ENCODE results near the gene GPR158.
"Not testable (repeated sequence)": the region's sequence is repeated elsewhere in the genome, so short reads cannot be mapped to it uniquely, and the experiment has no call there.

The GPR158 gene

GRCh38 chr10:25357269-25357668 is 182.5 kb downstream of the GPR158 start:
- CTCF ChIA-PET = no interaction called here
- 87% methylated on average over 3 of the region's 3 CpGs for WGBS (ENCODE audit: insufficient coverage)

GRCh38 chr10:25382029-25382810 is 207.4 kb downstream of the GPR158 start:
- no peaks in the 10 kb centered on the region for H3K27me3 ChIP-seq (replicated peaks in 2 of 5; ENCODE audit: control insufficient read depth in 4 of 5, insufficient read depth in 5 of 5, low read length in 4 of 5)
- ChIA-PET POLR2A (no interaction called here), CTCF (no interaction called here)
- no peak overlapping the region for H3K4me3 ChIP-seq (ENCODE audit: control insufficient read depth in 1 of 7, extremely low read depth in 1 of 7, insufficient read depth in 4 of 7, low read depth in 2 of 7, low read length in 6 of 7)
- peaks cover 0 to 3% (median 0%) of the 10 kb centered on the region in 5 experiments for H3K9me3 ChIP-seq (ENCODE audit: control extremely low read depth in 1 of 5, control insufficient read depth in 4 of 5, insufficient read depth in 2 of 5, low read depth in 1 of 5, low read length in 4 of 5)
- no peak for DNase-seq
- no peaks in the 10 kb centered on the region for H3K4me1 ChIP-seq (ENCODE audit: control extremely low read depth in 1 of 4, control insufficient read depth in 4 of 4, insufficient read depth in 4 of 4, low read length in 3 of 4)
- no peaks in the 10 kb centered on the region for H3K36me3 ChIP-seq (ENCODE audit: control insufficient read depth in 4 of 4, insufficient read depth in 4 of 4, low read length in 3 of 4)
- 42% methylated on average over 4 of the region's 7 CpGs for WGBS (ENCODE audit: insufficient coverage)
- H3K27ac ChIP-seq (ENCODE audit: insufficient read depth in 1 of 2, low read depth in 1 of 2, low read length in 2 of 2, poor library complexity in 1 of 2, severe bottlenecking in 2 of 2) = no peak overlapping the region

More at GRCh38 chr10:25357269-25357668, 182.5 kb downstream of the GPR158 start:
- POLR2A ChIA-PET = no interaction called here
- Histone ChIP-seq H3K27ac (ENCODE audit: insufficient read depth in 1 of 2, low read depth in 1 of 2, low read length in 2 of 2, poor library complexity in 1 of 2, severe bottlenecking in 2 of 2) (no peak overlapping the region), H3K27me3 (replicated peaks in 2 of 5; ENCODE audit: control insufficient read depth in 4 of 5, insufficient read depth in 5 of 5, low read length in 4 of 5) (no peaks in the 10 kb centered on the region), H3K4me1 (ENCODE audit: control extremely low read depth in 1 of 4, control insufficient read depth in 4 of 4, insufficient read depth in 4 of 4, low read length in 3 of 4) (no peaks in the 10 kb centered on the region), H3K36me3 (ENCODE audit: control insufficient read depth in 4 of 4, insufficient read depth in 4 of 4, low read length in 3 of 4) (no peaks in the 10 kb centered on the region), H3K9me3 (ENCODE audit: control extremely low read depth in 1 of 5, control insufficient read depth in 4 of 5, insufficient read depth in 2 of 5, low read depth in 1 of 5, low read length in 4 of 5) (peaks cover 0 to 14% (median 0%) of the 10 kb centered on the region in 5 experiments), H3K4me3 (ENCODE audit: control insufficient read depth in 1 of 7, extremely low read depth in 1 of 7, insufficient read depth in 4 of 7, low read depth in 2 of 7, low read length in 6 of 7) (no peak overlapping the region)
- no peak for DNase-seq

GRCh38 chr10:25382901-25383300 is 208.1 kb downstream of the GPR158 start:
- H3K36me3 ChIP-seq (ENCODE audit: control insufficient read depth in 4 of 4, insufficient read depth in 4 of 4, low read length in 3 of 4); DNase-seq; H3K9me3 ChIP-seq (ENCODE audit: control extremely low read depth in 1 of 5, control insufficient read depth in 4 of 5, insufficient read depth in 2 of 5, low read depth in 1 of 5, low read length in 4 of 5); CTCF ChIA-PET; H3K4me1 ChIP-seq (ENCODE audit: control extremely low read depth in 1 of 4, control insufficient read depth in 4 of 4, insufficient read depth in 4 of 4, low read length in 3 of 4); H3K27ac ChIP-seq (ENCODE audit: insufficient read depth in 1 of 2, low read depth in 1 of 2, low read length in 2 of 2, poor library complexity in 1 of 2, severe bottlenecking in 2 of 2); H3K27me3 ChIP-seq (replicated peaks in 2 of 5; ENCODE audit: control insufficient read depth in 4 of 5, insufficient read depth in 5 of 5, low read length in 4 of 5); POLR2A ChIA-PET; H3K4me3 ChIP-seq (ENCODE audit: control insufficient read depth in 1 of 7, extremely low read depth in 1 of 7, insufficient read depth in 4 of 7, low read depth in 2 of 7, low read length in 6 of 7): not testable (repeated sequence)
- 100% methylated on average over 1 of the region's 8 CpGs for WGBS (ENCODE audit: insufficient coverage)

- Histone ChIP-seq H3K27me3 (replicated peaks in 2 of 5; ENCODE audit: control insufficient read depth in 4 of 5, insufficient read depth in 5 of 5, low read length in 4 of 5) (no peaks in the 10 kb centered on the region), H3K4me3 (ENCODE audit: control insufficient read depth in 1 of 7, extremely low read depth in 1 of 7, insufficient read depth in 4 of 7, low read depth in 2 of 7, low read length in 6 of 7) (no peak overlapping the region), H3K4me1 (ENCODE audit: control extremely low read depth in 1 of 4, control insufficient read depth in 4 of 4, insufficient read depth in 4 of 4, low read length in 3 of 4) (no peaks in the 10 kb centered on the region), H3K27ac (ENCODE audit: insufficient read depth in 1 of 2, low read depth in 1 of 2, low read length in 2 of 2, poor library complexity in 1 of 2, severe bottlenecking in 2 of 2) (no peak overlapping the region), H3K9me3 (ENCODE audit: control extremely low read depth in 1 of 5, control insufficient read depth in 4 of 5, insufficient read depth in 2 of 5, low read depth in 1 of 5, low read length in 4 of 5) (peaks cover 3 to 4% (median 4%) of the 10 kb centered on the region in 5 experiments), H3K36me3 (ENCODE audit: control insufficient read depth in 4 of 4, insufficient read depth in 4 of 4, low read length in 3 of 4) (no peaks in the 10 kb centered on the region)
- CTCF ChIA-PET = no interaction called here
- POLR2A ChIA-PET = no interaction called here
- no peak for DNase-seq
Measured at GRCh38 chr10:25383686-25384085, 208.9 kb downstream of the GPR158 start.

- Histone ChIP-seq H3K27ac (ENCODE audit: insufficient read depth in 1 of 2, low read depth in 1 of 2, low read length in 2 of 2, poor library complexity in 1 of 2, severe bottlenecking in 2 of 2) (no peak overlapping the region), H3K9me3 (ENCODE audit: control extremely low read depth in 1 of 5, control insufficient read depth in 4 of 5, insufficient read depth in 2 of 5, low read depth in 1 of 5, low read length in 4 of 5) (peaks cover 3 to 12% (median 4%) of the 10 kb centered on the region in 5 experiments), H3K36me3 (ENCODE audit: control insufficient read depth in 4 of 4, insufficient read depth in 4 of 4, low read length in 3 of 4) (no peaks in the 10 kb centered on the region), H3K4me3 (ENCODE audit: control insufficient read depth in 1 of 7, extremely low read depth in 1 of 7, insufficient read depth in 4 of 7, low read depth in 2 of 7, low read length in 6 of 7) (no peak overlapping the region), H3K4me1 (ENCODE audit: control extremely low read depth in 1 of 4, control insufficient read depth in 4 of 4, insufficient read depth in 4 of 4, low read length in 3 of 4) (no peaks in the 10 kb centered on the region), H3K27me3 (replicated peaks in 2 of 5; ENCODE audit: control insufficient read depth in 4 of 5, insufficient read depth in 5 of 5, low read length in 4 of 5) (no peaks in the 10 kb centered on the region)
- no peak for DNase-seq
- WGBS (ENCODE audit: insufficient coverage) = no CpG with 5 or more reads among the region's 3 CpGs
- POLR2A ChIA-PET = no interaction called here
- CTCF ChIA-PET = no interaction called here
Measured at GRCh38 chr10:25384618-25385017, 209.8 kb downstream of the GPR158 start.

- Histone ChIP-seq H3K4me1 (ENCODE audit: control extremely low read depth in 1 of 4, control insufficient read depth in 4 of 4, insufficient read depth in 4 of 4, low read length in 3 of 4) (no peaks in the 10 kb centered on the region), H3K4me3 (ENCODE audit: control insufficient read depth in 1 of 7, extremely low read depth in 1 of 7, insufficient read depth in 4 of 7, low read depth in 2 of 7, low read length in 6 of 7) (no peak overlapping the region), H3K9me3 (ENCODE audit: control extremely low read depth in 1 of 5, control insufficient read depth in 4 of 5, insufficient read depth in 2 of 5, low read depth in 1 of 5, low read length in 4 of 5) (peaks cover 3 to 19% (median 6%) of the 10 kb centered on the region in 5 experiments), H3K36me3 (ENCODE audit: control insufficient read depth in 4 of 4, insufficient read depth in 4 of 4, low read length in 3 of 4) (no peaks in the 10 kb centered on the region), H3K27me3 (replicated peaks in 2 of 5; ENCODE audit: control insufficient read depth in 4 of 5, insufficient read depth in 5 of 5, low read length in 4 of 5) (no peaks in the 10 kb centered on the region), H3K27ac (ENCODE audit: insufficient read depth in 1 of 2, low read depth in 1 of 2, low read length in 2 of 2, poor library complexity in 1 of 2, severe bottlenecking in 2 of 2) (no peak overlapping the region)
- ChIA-PET CTCF (no interaction called here), POLR2A (no interaction called here)
- no peak for DNase-seq
- 96% methylated on average over 6 of the region's 7 CpGs for WGBS (ENCODE audit: insufficient coverage)
Measured at GRCh38 chr10:25388188-25388861, 213.5 kb downstream of the GPR158 start.

GRCh38 chr10:25388862-25389206 is 214.0 kb downstream of the GPR158 start:
- Histone ChIP-seq H3K4me3 (ENCODE audit: control insufficient read depth in 1 of 7, extremely low read depth in 1 of 7, insufficient read depth in 4 of 7, low read depth in 2 of 7, low read length in 6 of 7) (no peak overlapping the region), H3K36me3 (ENCODE audit: control insufficient read depth in 4 of 4, insufficient read depth in 4 of 4, low read length in 3 of 4) (no peaks in the 10 kb centered on the region), H3K4me1 (ENCODE audit: control extremely low read depth in 1 of 4, control insufficient read depth in 4 of 4, insufficient read depth in 4 of 4, low read length in 3 of 4) (no peaks in the 10 kb centered on the region), H3K27ac (ENCODE audit: insufficient read depth in 1 of 2, low read depth in 1 of 2, low read length in 2 of 2, poor library complexity in 1 of 2, severe bottlenecking in 2 of 2) (no peak overlapping the region), H3K27me3 (replicated peaks in 2 of 5; ENCODE audit: control insufficient read depth in 4 of 5, insufficient read depth in 5 of 5, low read length in 4 of 5) (no peaks in the 10 kb centered on the region), H3K9me3 (ENCODE audit: control extremely low read depth in 1 of 5, control insufficient read depth in 4 of 5, insufficient read depth in 2 of 5, low read depth in 1 of 5, low read length in 4 of 5) (peaks cover 4 to 19% (median 6%) of the 10 kb centered on the region in 5 experiments)
- POLR2A ChIA-PET = no interaction called here
- CTCF ChIA-PET = no interaction called here
- no peak for DNase-seq

All from common myeloid progenitor, CD34-positive (primary cell).